ENCODE results near the gene LTA. TPM values are rescaled to one million over a fixed set of nuclear protein-coding genes. Genes with fewer than 3 reads are reported as not detected.

The LTA gene
- polyA plus RNA-seq, 1 of the 3 experiments (the other 2 are of a cell fraction): not detected

DNA sequence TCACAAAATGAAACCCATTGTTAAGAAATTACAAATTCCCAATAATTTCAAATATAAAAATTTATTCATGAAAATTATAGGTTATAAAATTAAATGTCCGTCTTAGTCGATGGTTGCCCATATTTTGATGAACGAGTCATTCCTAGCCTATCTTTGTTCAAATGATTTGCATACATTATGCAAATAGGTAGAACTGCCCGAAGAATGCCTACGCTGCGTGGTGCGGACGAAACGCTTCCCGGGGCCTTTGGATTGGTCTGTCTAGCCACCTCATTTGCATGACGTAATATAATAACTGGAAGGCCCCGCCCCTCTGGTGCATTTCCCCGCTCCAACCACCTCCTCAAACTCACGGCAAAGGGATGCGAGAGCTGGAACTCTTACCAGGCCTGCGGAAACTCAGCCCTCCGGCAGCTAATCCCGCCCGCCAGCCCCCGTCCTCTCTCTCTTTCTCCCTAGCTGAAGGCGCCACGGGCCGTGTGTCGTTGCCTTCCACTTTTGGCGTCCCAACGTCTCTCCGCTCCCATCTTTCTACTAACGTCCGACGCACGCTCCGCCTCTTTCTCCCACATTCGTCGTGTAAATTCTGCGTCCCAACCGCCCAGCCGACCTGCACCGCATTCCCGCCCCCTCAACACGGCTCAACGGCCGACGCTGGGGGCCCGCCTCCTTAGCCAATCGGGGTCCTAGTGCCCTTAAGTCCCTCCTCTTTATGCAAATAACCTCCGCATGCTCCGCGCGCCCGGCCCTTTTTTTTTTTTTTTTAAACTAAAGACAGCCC lies 47.9 kb downstream of the LTA start (continued):
- TF ChIP-seq, protein P1, sequence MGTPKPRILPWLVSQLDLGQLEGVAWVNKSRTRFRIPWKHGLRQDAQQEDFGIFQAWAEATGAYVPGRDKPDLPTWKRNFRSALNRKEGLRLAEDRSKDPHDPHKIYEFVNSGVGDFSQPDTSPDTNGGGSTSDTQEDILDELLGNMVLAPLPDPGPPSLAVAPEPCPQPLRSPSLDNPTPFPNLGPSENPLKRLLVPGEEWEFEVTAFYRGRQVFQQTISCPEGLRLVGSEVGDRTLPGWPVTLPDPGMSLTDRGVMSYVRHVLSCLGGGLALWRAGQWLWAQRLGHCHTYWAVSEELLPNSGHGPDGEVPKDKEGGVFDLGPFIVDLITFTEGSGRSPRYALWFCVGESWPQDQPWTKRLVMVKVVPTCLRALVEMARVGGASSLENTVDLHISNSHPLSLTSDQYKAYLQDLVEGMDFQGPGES (IDR thresholded peaks at IDR 0.05; ENCODE audit: low read depth, low read length): no peak
- TF ChIP-seq GABPA (IDR thresholded peaks at IDR 0.05; ENCODE audit: low read depth): no peak
- 0 out of 2 replicates have a peak, but pooled peaks have one; percentile 2 for TF ChIP-seq TEAD4 (IDR thresholded peaks at IDR 0.05; ENCODE audit: borderline replicate concordance, insufficient read depth)

DNA sequence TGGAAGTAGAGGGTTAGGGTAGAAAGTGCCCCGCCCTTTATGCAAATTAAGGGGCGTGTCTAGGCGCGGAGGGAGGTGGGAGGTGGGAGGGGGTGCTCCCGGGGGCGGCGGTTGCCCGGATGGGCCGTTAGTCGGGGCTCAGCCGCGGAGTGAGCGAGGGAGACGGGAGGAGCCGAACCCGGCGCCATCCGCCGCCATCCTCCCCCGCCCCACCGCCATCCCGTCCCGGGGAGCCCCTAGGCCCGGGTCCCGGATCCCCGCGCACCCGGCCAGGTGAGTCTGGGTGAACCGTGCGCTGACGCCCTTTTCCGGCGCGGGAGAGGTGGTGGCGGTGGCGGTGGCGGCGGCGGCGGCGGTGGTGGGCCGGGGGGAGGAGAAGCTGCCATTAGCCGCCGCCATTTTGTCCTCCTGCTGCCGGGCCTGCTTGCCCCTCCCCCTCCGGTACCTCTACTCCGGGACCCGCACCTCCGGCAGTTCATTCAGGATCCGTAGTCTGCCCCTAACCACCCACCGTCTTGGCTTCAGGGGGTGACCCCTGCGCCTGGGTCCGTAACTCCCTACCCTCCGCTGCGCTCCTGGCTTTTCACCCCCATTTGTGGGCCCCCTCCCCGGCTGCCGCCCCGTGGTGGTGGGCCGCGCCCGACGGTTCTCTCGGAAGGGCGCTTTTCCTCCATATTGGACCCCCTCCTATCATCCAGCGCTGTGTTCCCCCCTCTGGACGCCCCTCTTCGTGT lies 48.7 kb downstream of the LTA start, which contains the start of gene PRRC2A:
PRRC2A (plus strand) TSS at position 130 of the 734 bp plus-strand sequence. CDS start 2,075 bp downstream, outside the sequence.
- no peaks in the 10 kb centered on the region for H3K9me2 ChIP-seq
- H3K9ac ChIP-seq: peak within 1 kb of the TSS; percentile 99
- peak within 1 kb of the TSS; percentile 87 for H2AFZ ChIP-seq (ENCODE audit: low read depth)
- H4K20me1 ChIP-seq (ENCODE audit: insufficient read depth): peaks cover 28% of the 10 kb centered on the region
- CTCF ChIA-PET: interaction anchor here (1.0 to 2.1 kb wide), 3 partner anchors 22 to 74 kb away, joined by 3 to 11 read pairs (median 4); partner anchors contain the start of gene ATP6V1G2
- H3K4me2 ChIP-seq: peak within 1 kb of the TSS; percentile 97
- POLR2A ChIA-PET: interaction anchor here (1.0 to 4.0 kb wide), 4 partner anchors 9 to 1351 kb away, joined by 3 to 18 read pairs (median 4); partner anchors contain the start of genes BAG6 and DDX39B
- H3K4me1 ChIP-seq (ENCODE audit: control insufficient read depth in 1 of 2, insufficient read depth in 2 of 2, low read depth in 1 of 2, low read length in 1 of 2): peaks cover 10 to 11% of the 10 kb centered on the region in 2 experiments
- H3F3A ChIP-seq (replicated peaks; ENCODE audit: insufficient read depth): peaks cover 16% of the 10 kb centered on the region
- H3K4me3 ChIP-seq (ENCODE audit: low read depth in 2 of 2, low read length in 1 of 2): peak within 1 kb of the TSS; percentile 87 to 98
- H3K27ac ChIP-seq (ENCODE audit: low read depth in 2 of 2, low read length in 1 of 2): peak within 1 kb of the TSS; percentile 99
- peak; percentile 90 for DNase-seq
- peaks cover 52% of the 10 kb centered on the region for H3K79me2 ChIP-seq (ENCODE audit: insufficient read depth)
- H3K27me3 ChIP-seq (ENCODE audit: insufficient read depth): no peaks in the 10 kb centered on the region
- H3K36me3 ChIP-seq (replicated peaks in 1 of 2; ENCODE audit: control insufficient read depth in 1 of 2, insufficient read depth in 2 of 2, low read length in 1 of 2): peaks cover 33 to 43% of the 10 kb centered on the region in 2 experiments
- 3% methylated on average over 35 of the region's 67 CpGs for WGBS (ENCODE audit: low lambda C conversion rate)
- H3K9me3 ChIP-seq: no peaks in the 10 kb centered on the region
- TF ChIP-seq RCOR1 (IDR thresholded peaks at IDR 0.05; ENCODE audit: low read length) (no peak), JUND (IDR thresholded peaks at IDR 0.05) (no peak), SMC3 (IDR thresholded peaks at IDR 0.05; ENCODE audit: low read depth, low read length) (no peak), GATA2 (CRISPR knock-in tag; IDR thresholded peaks at IDR 0.05) (no peak), POLR2AphosphoS5 (IDR thresholded peaks at IDR 0.05; ENCODE audit: low read depth, low read length) (peak; percentile 74), FOXJ3 (CRISPR knock-in tag; IDR thresholded peaks at IDR 0.05) (no peak), RXRA (IDR thresholded peaks at IDR 0.05; ENCODE audit: borderline replicate concordance, low read depth) (no peak), TEAD4 (IDR thresholded peaks at IDR 0.05; ENCODE audit: borderline replicate concordance, insufficient read depth) (peak; percentile 23; the same call in 1 of the 2 replicates), EP300 (IDR thresholded peaks at IDR 0.05; ENCODE audit: borderline replicate concordance in 1 of 2, low read depth in 1 of 2, low read length in 1 of 2) (no peak; a peak in 1 of 4 replicates), RAD21 (IDR thresholded peaks at IDR 0.05; ENCODE audit: low read length) (no peak), NRF1 (IDR thresholded peaks at IDR 0.05; ENCODE audit: low read depth, low read length) (no peak), FOXM1 (IDR thresholded peaks at IDR 0.05; ENCODE audit: low read depth) (no peak), TAF1 (IDR thresholded peaks at IDR 0.05; ENCODE audit: borderline replicate concordance, low read depth, low read length) (peak; percentile 83)
- TF ChIP-seq, protein P2, sequence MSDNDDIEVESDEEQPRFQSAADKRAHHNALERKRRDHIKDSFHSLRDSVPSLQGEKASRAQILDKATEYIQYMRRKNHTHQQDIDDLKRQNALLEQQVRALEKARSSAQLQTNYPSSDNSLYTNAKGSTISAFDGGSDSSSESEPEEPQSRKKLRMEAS (IDR thresholded peaks at IDR 0.05; ENCODE audit: low read depth): peak; percentile 8
- TF ChIP-seq, protein P1 (IDR thresholded peaks at IDR 0.05; ENCODE audit: low read depth, low read length): no peak
- TF ChIP-seq, protein P3, sequence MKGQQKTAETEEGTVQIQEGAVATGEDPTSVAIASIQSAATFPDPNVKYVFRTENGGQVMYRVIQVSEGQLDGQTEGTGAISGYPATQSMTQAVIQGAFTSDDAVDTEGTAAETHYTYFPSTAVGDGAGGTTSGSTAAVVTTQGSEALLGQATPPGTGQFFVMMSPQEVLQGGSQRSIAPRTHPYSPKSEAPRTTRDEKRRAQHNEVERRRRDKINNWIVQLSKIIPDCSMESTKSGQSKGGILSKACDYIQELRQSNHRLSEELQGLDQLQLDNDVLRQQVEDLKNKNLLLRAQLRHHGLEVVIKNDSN (IDR thresholded peaks at IDR 0.05; ENCODE audit: borderline replicate concordance, low read depth): no peak
- TF ChIP-seq, protein P4, sequence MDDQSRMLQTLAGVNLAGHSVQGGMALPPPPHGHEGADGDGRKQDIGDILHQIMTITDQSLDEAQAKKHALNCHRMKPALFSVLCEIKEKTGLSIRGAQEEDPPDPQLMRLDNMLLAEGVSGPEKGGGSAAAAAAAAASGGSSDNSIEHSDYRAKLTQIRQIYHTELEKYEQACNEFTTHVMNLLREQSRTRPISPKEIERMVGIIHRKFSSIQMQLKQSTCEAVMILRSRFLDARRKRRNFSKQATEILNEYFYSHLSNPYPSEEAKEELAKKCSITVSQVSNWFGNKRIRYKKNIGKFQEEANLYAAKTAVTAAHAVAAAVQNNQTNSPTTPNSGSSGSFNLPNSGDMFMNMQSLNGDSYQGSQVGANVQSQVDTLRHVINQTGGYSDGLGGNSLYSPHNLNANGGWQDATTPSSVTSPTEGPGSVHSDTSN (IDR thresholded peaks at IDR 0.05): no peak; the same call in 1 of the 2 replicates
- TF ChIP-seq, protein P5, sequence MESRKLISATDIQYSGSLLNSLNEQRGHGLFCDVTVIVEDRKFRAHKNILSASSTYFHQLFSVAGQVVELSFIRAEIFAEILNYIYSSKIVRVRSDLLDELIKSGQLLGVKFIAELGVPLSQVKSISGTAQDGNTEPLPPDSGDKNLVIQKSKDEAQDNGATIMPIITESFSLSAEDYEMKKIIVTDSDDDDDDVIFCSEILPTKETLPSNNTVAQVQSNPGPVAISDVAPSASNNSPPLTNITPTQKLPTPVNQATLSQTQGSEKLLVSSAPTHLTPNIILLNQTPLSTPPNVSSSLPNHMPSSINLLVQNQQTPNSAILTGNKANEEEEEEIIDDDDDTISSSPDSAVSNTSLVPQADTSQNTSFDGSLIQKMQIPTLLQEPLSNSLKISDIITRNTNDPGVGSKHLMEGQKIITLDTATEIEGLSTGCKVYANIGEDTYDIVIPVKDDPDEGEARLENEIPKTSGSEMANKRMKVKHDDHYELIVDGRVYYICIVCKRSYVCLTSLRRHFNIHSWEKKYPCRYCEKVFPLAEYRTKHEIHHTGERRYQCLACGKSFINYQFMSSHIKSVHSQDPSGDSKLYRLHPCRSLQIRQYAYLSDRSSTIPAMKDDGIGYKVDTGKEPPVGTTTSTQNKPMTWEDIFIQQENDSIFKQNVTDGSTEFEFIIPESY (IDR thresholded peaks at IDR 0.05; ENCODE audit: borderline replicate concordance, low read depth): 0 out of 2 replicates have a peak, but pooled peaks have one; percentile 47
- TF ChIP-seq, protein P6, sequence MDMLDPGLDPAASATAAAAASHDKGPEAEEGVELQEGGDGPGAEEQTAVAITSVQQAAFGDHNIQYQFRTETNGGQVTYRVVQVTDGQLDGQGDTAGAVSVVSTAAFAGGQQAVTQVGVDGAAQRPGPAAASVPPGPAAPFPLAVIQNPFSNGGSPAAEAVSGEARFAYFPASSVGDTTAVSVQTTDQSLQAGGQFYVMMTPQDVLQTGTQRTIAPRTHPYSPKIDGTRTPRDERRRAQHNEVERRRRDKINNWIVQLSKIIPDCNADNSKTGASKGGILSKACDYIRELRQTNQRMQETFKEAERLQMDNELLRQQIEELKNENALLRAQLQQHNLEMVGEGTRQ (IDR thresholded peaks at IDR 0.05; ENCODE audit: borderline replicate concordance, low read depth, low read length): no peak
